Activated B cell treated with CpG ODN at 0.5 μM for 24 hours (primary cell): ENCODE measurements around the gene PRCC. TPM values are rescaled to one million over a fixed set of nuclear protein-coding genes. Genes with fewer than 3 reads are reported as not detected.

Source experiments
- ATAC-seq: fragments of 200-7000 bp; cut with Tn5 transposase; one replicate; pipeline ENCODE4 v1.10.0; 2021; ENCODE audit warnings: low read depth, mild to moderate bottlenecking, moderate library complexity
- CTCF ChIA-PET: fragments of 350-600 bp; sonication (Branson Sonifier 250); formaldehyde crosslinking; loops from one replicate; lab custom pipeline; 2021; ENCODE audit warnings: antibody characterized with exemption; lab: Charles Lee
- POLR2A ChIA-PET: fragments of 350-600 bp; sonication (Branson Sonifier 250); formaldehyde crosslinking; loops from one replicate; lab custom pipeline; 2021; ENCODE audit warnings: antibody characterized with exemption; lab: Charles Lee
- DNase-seq: peaks from one replicate; pipeline ENCODE4 v3.0.0; 2022
- H3K27ac Mint-ChIP-seq: one replicate; pipeline ENCODE4 v1.8.0; 2020; ENCODE audit warnings: mixed read lengths
- H3K27me3 Mint-ChIP-seq: one replicate; pipeline ENCODE4 v1.8.0; 2021; ENCODE audit warnings: mixed read lengths
- H3K36me3 Mint-ChIP-seq: one replicate; pipeline ENCODE4 v1.8.0; 2021; ENCODE audit warnings: low read depth, mixed read lengths
- H3K4me1 Mint-ChIP-seq: one replicate; pipeline ENCODE4 v1.8.0; 2021; ENCODE audit warnings: mixed read lengths
- H3K4me3 Mint-ChIP-seq: one replicate; pipeline ENCODE4 v1.8.0; 2020; ENCODE audit warnings: mild to moderate bottlenecking, mixed read lengths
- H3K9me3 Mint-ChIP-seq: one replicate; pipeline ENCODE4 v1.8.0; 2020; ENCODE audit warnings: mixed read lengths
- intact Hi-C: fragments of 100-400 bp; cut with micrococcal nuclease; formaldehyde crosslinking; loops from one replicate; pipeline ENCODE4 v1.15.1; 2024
- total RNA-seq: library from RNA; stranded (reverse); gene quantifications from 2 replicates; pipeline ENCODE4 v1.2.3, GENCODE V29; 2022
- TF ChIP-seq, protein P1 (sequence below): fragments of 200-600 bp; IDR thresholded peaks from one replicate; pipeline ENCODE4 v1.8.0; 2022; ENCODE audit warnings: antibody characterized with exemption, mild to moderate bottlenecking

Gene PRCC, protein sequence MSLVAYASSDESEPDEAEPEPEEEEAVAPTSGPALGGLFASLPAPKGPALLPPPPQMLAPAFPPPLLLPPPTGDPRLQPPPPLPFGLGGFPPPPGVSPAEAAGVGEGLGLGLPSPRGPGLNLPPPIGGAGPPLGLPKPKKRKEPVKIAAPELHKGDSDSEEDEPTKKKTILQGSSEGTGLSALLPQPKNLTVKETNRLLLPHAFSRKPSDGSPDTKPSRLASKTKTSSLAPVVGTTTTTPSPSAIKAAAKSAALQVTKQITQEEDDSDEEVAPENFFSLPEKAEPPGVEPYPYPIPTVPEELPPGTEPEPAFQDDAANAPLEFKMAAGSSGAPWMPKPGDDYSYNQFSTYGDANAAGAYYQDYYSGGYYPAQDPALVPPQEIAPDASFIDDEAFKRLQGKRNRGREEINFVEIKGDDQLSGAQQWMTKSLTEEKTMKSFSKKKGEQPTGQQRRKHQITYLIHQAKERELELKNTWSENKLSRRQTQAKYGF
- 80.4 and 81.4 TPM in 2 replicates for total RNA-seq

DNA sequence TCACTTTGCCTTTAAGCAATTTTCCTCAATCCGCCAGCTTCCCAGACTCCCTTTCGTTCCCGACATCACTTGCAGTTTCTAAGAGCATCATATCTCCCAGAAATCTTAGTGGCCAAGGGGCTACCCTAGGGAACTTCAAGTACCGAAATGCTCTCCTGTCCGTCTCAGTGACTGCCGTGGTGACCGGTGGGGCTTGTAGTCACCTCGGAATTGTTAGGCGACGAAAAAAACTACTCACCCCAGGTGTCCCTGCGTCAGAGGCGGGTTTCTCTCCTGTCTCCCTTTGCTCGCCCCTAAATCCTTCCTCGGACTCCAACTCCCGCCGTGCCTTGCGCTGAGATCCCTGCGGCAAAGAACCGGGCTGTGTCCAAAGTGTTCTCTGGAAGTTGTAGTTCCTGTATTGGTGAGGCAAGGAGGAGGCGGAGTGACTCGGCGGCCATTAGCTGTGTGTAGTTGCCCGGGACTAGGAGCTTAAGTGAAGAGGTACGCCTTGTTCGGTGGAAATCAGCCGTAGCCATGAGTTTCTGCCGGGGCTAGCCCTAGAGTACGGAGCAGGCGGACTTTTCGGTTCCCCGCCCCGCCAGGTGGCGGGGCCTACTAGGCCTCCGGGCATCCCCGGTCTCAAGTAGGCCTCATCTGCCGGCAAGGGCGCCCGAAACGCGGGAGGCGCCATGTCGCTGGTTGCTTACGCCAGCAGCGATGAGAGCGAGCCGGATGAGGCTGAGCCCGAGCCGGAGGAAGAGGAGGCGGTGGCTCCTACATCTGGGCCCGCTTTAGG lies at the start of gene PRCC:
Gene PRCC (plus strand): TSS at position 435 of the 778 bp plus-strand sequence. CDS start 237 bp downstream, at position 672.
- Mint-ChIP-seq H3K4me1 (peaks cover 38% of the 10 kb centered on the region), H3K27ac (no peak within 1 kb of the TSS), H3K27me3 (no peaks in the 10 kb centered on the region), H3K36me3 (peaks cover 30% of the 10 kb centered on the region), H3K9me3 (no peaks in the 10 kb centered on the region), H3K4me3 (no peak within 1 kb of the TSS)
- intact Hi-C loops: loop anchor here (1.0 kb wide), 4 partner anchors 16 to 262 kb away; partner anchors contain the start of genes HDGF, ISG20L2, METTL25B and MRPL24
- peak; percentile 91 for ATAC-seq
- DNase-seq: peak; percentile 88
- POLR2A ChIA-PET: interaction anchor here (0.7 to 6.2 kb wide), 17 partner anchors 9 to 484 kb away, joined by 3 to 128 read pairs (median 6); partner anchors contain the start of genes CCT3, HDGF, ISG20L2 and MEF2D
- TF ChIP-seq, protein P1, sequence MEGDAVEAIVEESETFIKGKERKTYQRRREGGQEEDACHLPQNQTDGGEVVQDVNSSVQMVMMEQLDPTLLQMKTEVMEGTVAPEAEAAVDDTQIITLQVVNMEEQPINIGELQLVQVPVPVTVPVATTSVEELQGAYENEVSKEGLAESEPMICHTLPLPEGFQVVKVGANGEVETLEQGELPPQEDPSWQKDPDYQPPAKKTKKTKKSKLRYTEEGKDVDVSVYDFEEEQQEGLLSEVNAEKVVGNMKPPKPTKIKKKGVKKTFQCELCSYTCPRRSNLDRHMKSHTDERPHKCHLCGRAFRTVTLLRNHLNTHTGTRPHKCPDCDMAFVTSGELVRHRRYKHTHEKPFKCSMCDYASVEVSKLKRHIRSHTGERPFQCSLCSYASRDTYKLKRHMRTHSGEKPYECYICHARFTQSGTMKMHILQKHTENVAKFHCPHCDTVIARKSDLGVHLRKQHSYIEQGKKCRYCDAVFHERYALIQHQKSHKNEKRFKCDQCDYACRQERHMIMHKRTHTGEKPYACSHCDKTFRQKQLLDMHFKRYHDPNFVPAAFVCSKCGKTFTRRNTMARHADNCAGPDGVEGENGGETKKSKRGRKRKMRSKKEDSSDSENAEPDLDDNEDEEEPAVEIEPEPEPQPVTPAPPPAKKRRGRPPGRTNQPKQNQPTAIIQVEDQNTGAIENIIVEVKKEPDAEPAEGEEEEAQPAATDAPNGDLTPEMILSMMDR: no peak
- CTCF ChIA-PET: interaction anchor here (1.0 to 2.3 kb wide), 4 partner anchors 25 to 41 kb away, joined by 4 to 25 read pairs (median 7); partner anchors contain the start of genes ISG20L2, METTL25B and MRPL24

- H3K27me3 Mint-ChIP-seq: no peaks in the 10 kb centered on the region
- peaks cover 10% of the 10 kb centered on the region for H3K4me1 Mint-ChIP-seq
- TF ChIP-seq, protein P1: no peak
- ATAC-seq: no peak
- CTCF ChIA-PET: interaction anchor here (0.6 to 1.9 kb wide), 2 partner anchors 31 to 94 kb away, joined by 3 to 12 read pairs; no protein-coding TSS in a partner anchor
- no peak overlapping the region for H3K27ac Mint-ChIP-seq
- POLR2A ChIA-PET: interaction anchor here (0.5 kb wide), 1 partner anchor 7 kb away, joined by 3 read pairs; no protein-coding TSS in a partner anchor
- H3K9me3 Mint-ChIP-seq: no peaks in the 10 kb centered on the region
- H3K36me3 Mint-ChIP-seq: peaks cover 53% of the 10 kb centered on the region
- intact Hi-C loops: no loop called here
- DNase-seq: no peak
- no peak overlapping the region for H3K4me3 Mint-ChIP-seq
Measured at GRCh38 chr1:156721131-156721530, 46.2 kb upstream of the PRCC start.

DNA sequence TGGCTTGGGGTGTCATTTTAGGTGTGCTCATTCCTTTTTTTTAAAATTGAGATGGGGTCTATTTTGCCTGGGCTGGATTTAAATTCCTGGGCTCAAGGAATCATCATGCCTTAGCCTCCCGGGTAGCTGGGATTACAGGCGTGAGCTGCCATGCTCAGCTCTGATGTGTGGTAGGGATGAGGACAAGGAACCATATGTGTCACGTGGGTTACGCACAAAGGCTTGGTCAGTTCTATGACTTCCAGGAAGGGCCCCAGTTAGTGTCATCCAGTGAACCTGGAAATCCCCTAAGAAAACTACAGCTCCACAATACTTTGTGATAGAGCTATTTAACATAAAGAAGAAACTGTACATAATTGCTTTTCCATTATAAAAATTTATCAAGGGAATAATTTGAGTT lies 45.8 kb upstream of the PRCC start:
- Mint-ChIP-seq H3K27ac (no peak overlapping the region), H3K4me3 (no peak overlapping the region), H3K4me1 (peaks cover 10% of the 10 kb centered on the region), H3K9me3 (no peaks in the 10 kb centered on the region), H3K36me3 (peaks cover 51% of the 10 kb centered on the region), H3K27me3 (no peaks in the 10 kb centered on the region)
- CTCF ChIA-PET: interaction anchor here (0.6 to 1.9 kb wide), 2 partner anchors 32 to 95 kb away, joined by 3 to 12 read pairs; no protein-coding TSS in a partner anchor
- POLR2A ChIA-PET: interaction anchor here (0.5 to 0.9 kb wide), 3 partner anchors 8 to 54 kb away, joined by 3 to 4 read pairs (median 3); no protein-coding TSS in a partner anchor
- intact Hi-C loops: no loop called here
- no peak for ATAC-seq
- TF ChIP-seq, protein P1: no peak
- no peak for DNase-seq

GRCh38 chr1:156725683-156726280 lies 41.6 kb upstream of the PRCC start:
- peaks cover 46% of the 10 kb centered on the region for H3K36me3 Mint-ChIP-seq
- H3K4me3 Mint-ChIP-seq: no peak overlapping the region
- no peak overlapping the region for H3K27ac Mint-ChIP-seq
- ATAC-seq (peak; percentile 40), DNase-seq (peak; percentile 78)
- POLR2A ChIA-PET: interaction anchor here (0.6 to 7.4 kb wide), 10 partner anchors 17 to 134 kb away, joined by 3 to 153 read pairs (median 8); partner anchors contain the start of genes CRABP2, HDGF, MRPL24 and NTRK1
- intact Hi-C loops: loop anchor here (1.0 kb wide), 5 partner anchors 19 to 135 kb away; partner anchors contain the start of gene NTRK1
- no peaks in the 10 kb centered on the region for H3K27me3 Mint-ChIP-seq
- CTCF ChIA-PET: interaction anchor here (0.6 to 6.5 kb wide), 40 partner anchors 9 to 233 kb away, joined by 3 to 182 read pairs (median 6); partner anchors contain the start of genes CRABP2, HDGF, INSRR and MRPL24
- H3K9me3 Mint-ChIP-seq: no peaks in the 10 kb centered on the region
- H3K4me1 Mint-ChIP-seq: peaks cover 25% of the 10 kb centered on the region
- TF ChIP-seq, protein P1: peak; percentile 83
